A673 (cell line): Measurements from ENCODE around the gene ISCU. TPM values are rescaled to one million over a fixed set of nuclear protein-coding genes. Genes with fewer than 3 reads are reported as not detected.

Experiments used
- BruUV-seq: library from RNA; stranded (reverse); fragments of 400-500 nt; replicated peaks from 2 replicates; lab custom pipeline; 2021; lab: Mats Ljungman, UMichigan
- CTCF ChIA-PET: fragments of 300-600 bp; sonication (Branson Sonifier 250); formaldehyde crosslinking; loops from one replicate; lab custom pipeline; 2022; ENCODE audit warnings: antibody characterized with exemption; lab: Charles Lee
- POLR2A ChIA-PET: fragments of 300-600 bp; sonication (Branson Sonifier 250); formaldehyde crosslinking; loops from one replicate; lab custom pipeline; 2022; ENCODE audit warnings: antibody characterized with exemption; ENCODE audit not compliant: low non-redundant PET; lab: Charles Lee
- DNase-seq: peaks from one replicate; pipeline ENCODE4 v3.0.0-alpha.2; 2015; ENCODE audit warnings: low spot score
- H3K27ac ChIP-seq: fragments of 200-600 bp; sonication (generic); 2 replicates; pipeline ENCODE4 v1.5.1; 2016; ENCODE audit warnings: mixed run types, low read depth, mild to moderate bottlenecking, mixed read lengths, antibody characterized with exemption, low read length; ENCODE audit not compliant: poor library complexity, severe bottlenecking
- H3K27me3 ChIP-seq: fragments of 200-600 bp; sonication (generic); replicated peaks from 2 replicates; pipeline ENCODE4 v1.6.1; 2017; ENCODE audit warnings: mixed run types, low read depth, mild to moderate bottlenecking, mixed read lengths, antibody characterized with exemption, low read length; ENCODE audit not compliant: insufficient read depth, poor library complexity
- H3K36me3 ChIP-seq: fragments of 200-600 bp; sonication (generic); 2 replicates; pipeline ENCODE4 v1.6.1; 2016; ENCODE audit warnings: mixed run types, mild to moderate bottlenecking, mixed read lengths, antibody characterized with exemption, low read length; ENCODE audit not compliant: insufficient read depth, poor library complexity, severe bottlenecking
- H3K4me1 ChIP-seq: fragments of 200-600 bp; sonication (generic); 2 replicates; pipeline ENCODE4 v1.6.1; 2017; ENCODE audit warnings: mixed run types, mild to moderate bottlenecking, mixed read lengths, antibody characterized with exemption, low read length; ENCODE audit not compliant: insufficient read depth, poor library complexity, severe bottlenecking
- H3K4me3 ChIP-seq: fragments of 200-600 bp; sonication (generic); 2 replicates; pipeline ENCODE4 v1.5.1; 2016; ENCODE audit warnings: low read depth, mixed run types, mild to moderate bottlenecking, mixed read lengths, low read length; ENCODE audit not compliant: poor library complexity, severe bottlenecking
- H3K9me3 ChIP-seq: fragments of 200-600 bp; sonication (generic); 2 replicates; pipeline ENCODE4 v1.6.1; 2016; ENCODE audit warnings: mixed run types, low read depth, mild to moderate bottlenecking, mixed read lengths, antibody characterized with exemption, low read length; ENCODE audit not compliant: poor library complexity, severe bottlenecking
- EZH2 ChIP-seq: fragments of 200-600 bp; sonication (generic); IDR thresholded peaks from 2 replicates; pipeline ENCODE4 v1.6.1; 2017; ENCODE audit warnings: borderline replicate concordance, low read depth, mild to moderate bottlenecking, mixed read lengths, antibody characterized with exemption, low read length; ENCODE audit not compliant: poor library complexity, severe bottlenecking
- intact Hi-C: fragments of 100-400 bp; cut with micrococcal nuclease; formaldehyde crosslinking; loops from one replicate; pipeline ENCODE4 v1.10.0; 2022; ENCODE audit not compliant: unreplicated experiment
- total RNA-seq: library from RNA; stranded (reverse); gene quantifications from 2 replicates; pipeline ENCODE4 v1.2.3, GENCODE V29; 2021
- TF ChIP-seq, protein P1 (sequence below): fragments of 300-800, 200-600 bp; sonication (generic); conservative IDR thresholded peaks from 2 replicates; pipeline ENCODE4 v1.5.1; 2017; ENCODE audit warnings: low read depth, mild to moderate bottlenecking, antibody characterized with exemption, low read length, moderate library complexity, mixed read lengths

Gene ISCU
- total RNA-seq, 1 experiment from 2014 or later = 73.4 TPM

DNA sequence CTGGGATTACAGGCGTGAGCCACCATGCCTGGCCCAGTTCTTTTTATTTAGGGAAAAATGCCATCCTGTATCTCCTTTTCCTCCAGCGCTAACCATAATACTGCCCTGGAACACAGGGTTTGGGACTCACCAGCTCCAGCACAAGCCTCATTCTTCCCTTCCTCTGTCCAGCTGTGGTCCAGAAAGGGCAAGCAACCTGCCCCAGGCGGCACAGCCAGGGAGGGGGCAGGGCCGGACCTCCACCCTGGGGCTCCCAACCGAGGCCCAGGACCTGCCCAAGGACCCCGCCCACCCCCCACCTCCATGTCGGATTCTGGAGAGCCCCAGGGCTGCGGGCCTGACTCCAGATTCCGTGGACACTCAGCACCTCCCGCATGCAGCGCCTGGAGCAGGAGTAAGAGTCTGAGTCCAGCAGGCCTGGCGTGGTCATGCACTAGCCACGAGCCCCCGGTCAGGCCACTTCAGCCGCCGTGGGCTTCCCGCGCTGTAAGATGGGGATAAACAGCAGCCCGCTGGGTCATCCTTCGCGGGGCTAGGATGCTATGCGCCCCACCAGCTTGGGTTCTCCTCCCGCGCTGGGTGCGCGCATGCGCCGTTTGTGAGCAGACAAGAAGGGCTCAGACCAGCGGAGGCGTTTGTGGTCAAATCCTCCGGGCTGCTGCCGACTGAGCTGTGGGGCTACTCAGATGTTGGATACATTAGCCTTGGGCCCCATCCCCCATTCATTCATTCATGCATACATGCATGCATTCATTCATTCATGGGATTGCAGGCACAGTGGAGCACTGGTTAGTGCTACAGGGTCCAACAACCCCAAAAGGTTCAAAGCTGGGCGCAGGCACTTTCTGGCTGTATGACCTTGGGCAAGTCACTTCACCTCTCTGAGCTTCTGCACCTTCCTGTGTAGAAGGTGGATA is 19.2 kb downstream of the ISCU start:
- no peak for DNase-seq

DNA sequence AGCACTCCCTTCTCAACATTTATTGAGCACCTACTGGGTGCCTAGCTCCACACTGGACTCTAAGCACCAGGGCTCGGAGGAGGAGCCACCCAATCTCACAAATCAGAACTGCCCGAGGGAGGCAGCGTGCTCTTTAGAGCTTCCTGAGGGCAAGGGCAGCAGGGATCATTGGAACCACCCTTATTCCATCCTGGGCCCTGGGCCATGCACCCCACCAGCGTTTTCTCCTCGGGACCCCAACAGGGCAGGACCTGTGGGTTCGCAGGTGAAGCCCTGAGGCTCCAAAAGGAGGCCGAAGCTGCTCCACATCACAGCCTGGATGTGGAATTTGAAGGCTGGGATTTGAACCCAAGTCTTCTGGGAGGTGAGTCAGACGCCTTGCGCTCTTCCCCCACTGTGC is 20.1 kb downstream of the ISCU start:
- ChIA-PET CTCF (no interaction called here), POLR2A (no interaction called here)
- TF ChIP-seq EZH2 = no peak
- TF ChIP-seq, protein P1, sequence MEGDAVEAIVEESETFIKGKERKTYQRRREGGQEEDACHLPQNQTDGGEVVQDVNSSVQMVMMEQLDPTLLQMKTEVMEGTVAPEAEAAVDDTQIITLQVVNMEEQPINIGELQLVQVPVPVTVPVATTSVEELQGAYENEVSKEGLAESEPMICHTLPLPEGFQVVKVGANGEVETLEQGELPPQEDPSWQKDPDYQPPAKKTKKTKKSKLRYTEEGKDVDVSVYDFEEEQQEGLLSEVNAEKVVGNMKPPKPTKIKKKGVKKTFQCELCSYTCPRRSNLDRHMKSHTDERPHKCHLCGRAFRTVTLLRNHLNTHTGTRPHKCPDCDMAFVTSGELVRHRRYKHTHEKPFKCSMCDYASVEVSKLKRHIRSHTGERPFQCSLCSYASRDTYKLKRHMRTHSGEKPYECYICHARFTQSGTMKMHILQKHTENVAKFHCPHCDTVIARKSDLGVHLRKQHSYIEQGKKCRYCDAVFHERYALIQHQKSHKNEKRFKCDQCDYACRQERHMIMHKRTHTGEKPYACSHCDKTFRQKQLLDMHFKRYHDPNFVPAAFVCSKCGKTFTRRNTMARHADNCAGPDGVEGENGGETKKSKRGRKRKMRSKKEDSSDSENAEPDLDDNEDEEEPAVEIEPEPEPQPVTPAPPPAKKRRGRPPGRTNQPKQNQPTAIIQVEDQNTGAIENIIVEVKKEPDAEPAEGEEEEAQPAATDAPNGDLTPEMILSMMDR = no peak
- intact Hi-C loops = no loop called here
- no TSS peak for BruUV-seq
- no peaks in the 10 kb centered on the region for H3K9me3 ChIP-seq
- H3K27me3 ChIP-seq = no peaks in the 10 kb centered on the region
- no peaks in the 10 kb centered on the region for H3K36me3 ChIP-seq
- no peaks in the 10 kb centered on the region for H3K4me1 ChIP-seq
- DNase-seq = no peak
- no peak overlapping the region for H3K4me3 ChIP-seq
- H3K27ac ChIP-seq = no peak overlapping the region

More for the DNA sequence above, 19.2 kb downstream of the ISCU start:
- POLR2A ChIA-PET = no interaction called here
- intact Hi-C loops = no loop called here
- TF ChIP-seq EZH2 = no peak
- TF ChIP-seq, protein P1 = no peak
- H3K4me3 ChIP-seq = no peak overlapping the region
- H3K27ac ChIP-seq = no peak overlapping the region
- no peaks in the 10 kb centered on the region for H3K27me3 ChIP-seq
- CTCF ChIA-PET = no interaction called here
- H3K9me3 ChIP-seq = no peaks in the 10 kb centered on the region
- BruUV-seq = no TSS peak
- H3K36me3 ChIP-seq = no peaks in the 10 kb centered on the region
- H3K4me1 ChIP-seq = no peaks in the 10 kb centered on the region

DNA sequence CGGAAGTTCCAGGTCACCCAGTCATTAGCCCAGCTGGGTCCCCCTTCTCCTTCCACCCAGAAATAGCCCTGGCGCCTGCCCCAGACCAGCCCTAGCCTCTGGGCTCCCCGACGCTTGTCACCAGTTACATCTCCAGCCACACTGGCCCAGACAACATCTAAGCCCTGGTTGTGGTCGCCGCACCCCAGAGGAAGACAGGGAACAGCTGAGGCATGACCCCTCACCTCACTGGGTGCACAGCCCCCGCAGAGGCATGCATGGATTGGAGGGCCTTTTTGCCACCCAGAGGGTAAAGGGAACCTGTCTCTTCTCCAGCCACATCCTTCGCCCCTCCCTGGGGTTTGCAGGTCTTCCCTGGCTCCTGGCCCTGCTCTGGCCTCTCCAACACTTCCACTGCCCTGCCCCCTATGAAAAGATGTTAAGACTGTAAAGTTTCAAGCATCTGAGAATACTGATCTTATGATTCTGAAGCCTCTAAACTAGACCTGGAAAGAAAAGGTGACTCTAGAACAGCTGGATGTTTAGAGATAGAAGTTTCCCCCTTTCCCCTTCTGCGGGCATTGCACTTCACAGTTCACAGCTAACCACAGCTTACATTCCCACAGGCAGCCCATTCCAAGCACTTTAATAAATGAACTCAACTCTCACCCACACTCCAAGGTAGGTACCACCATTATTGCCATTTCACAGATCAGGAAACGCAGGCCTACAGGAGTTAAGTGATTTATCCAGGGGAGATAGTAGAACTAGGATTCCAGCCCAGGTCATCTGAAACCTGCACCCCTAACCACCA is 20.8 kb downstream of the ISCU start:
- BruUV-seq = no TSS peak
- CTCF ChIA-PET = no interaction called here
- no peak overlapping the region for H3K4me3 ChIP-seq
- H3K9me3 ChIP-seq = no peaks in the 10 kb centered on the region
- TF ChIP-seq, protein P1 = no peak
- no peak for TF ChIP-seq EZH2
- POLR2A ChIA-PET = no interaction called here
- no peak for DNase-seq
- H3K36me3 ChIP-seq = no peaks in the 10 kb centered on the region
- H3K27me3 ChIP-seq = no peaks in the 10 kb centered on the region
- no peak overlapping the region for H3K27ac ChIP-seq
- H3K4me1 ChIP-seq = no peaks in the 10 kb centered on the region
- intact Hi-C loops = no loop called here
